Activated gamma-delta T cell treated with Interleukin-2 at 50 U/mL for 16 hours (primary cell): ENCODE results near the gene MTFP1.
"Not testable (repeated sequence)": the region's sequence is repeated elsewhere in the genome, so short reads cannot be mapped to it uniquely, and the experiment has no call there.

Experiments used
- DNase-seq: peaks from one replicate; pipeline ENCODE4 v3.0.0-alpha.2; 2020

MTFP1 gene

GRCh38 chr22:30455075-30455840, 29.7 kb downstream of the MTFP1 start:
- no peak for DNase-seq

GRCh38 chr22:30457981-30458380, 32.4 kb downstream of the MTFP1 start:
- no peak for DNase-seq

DNA sequence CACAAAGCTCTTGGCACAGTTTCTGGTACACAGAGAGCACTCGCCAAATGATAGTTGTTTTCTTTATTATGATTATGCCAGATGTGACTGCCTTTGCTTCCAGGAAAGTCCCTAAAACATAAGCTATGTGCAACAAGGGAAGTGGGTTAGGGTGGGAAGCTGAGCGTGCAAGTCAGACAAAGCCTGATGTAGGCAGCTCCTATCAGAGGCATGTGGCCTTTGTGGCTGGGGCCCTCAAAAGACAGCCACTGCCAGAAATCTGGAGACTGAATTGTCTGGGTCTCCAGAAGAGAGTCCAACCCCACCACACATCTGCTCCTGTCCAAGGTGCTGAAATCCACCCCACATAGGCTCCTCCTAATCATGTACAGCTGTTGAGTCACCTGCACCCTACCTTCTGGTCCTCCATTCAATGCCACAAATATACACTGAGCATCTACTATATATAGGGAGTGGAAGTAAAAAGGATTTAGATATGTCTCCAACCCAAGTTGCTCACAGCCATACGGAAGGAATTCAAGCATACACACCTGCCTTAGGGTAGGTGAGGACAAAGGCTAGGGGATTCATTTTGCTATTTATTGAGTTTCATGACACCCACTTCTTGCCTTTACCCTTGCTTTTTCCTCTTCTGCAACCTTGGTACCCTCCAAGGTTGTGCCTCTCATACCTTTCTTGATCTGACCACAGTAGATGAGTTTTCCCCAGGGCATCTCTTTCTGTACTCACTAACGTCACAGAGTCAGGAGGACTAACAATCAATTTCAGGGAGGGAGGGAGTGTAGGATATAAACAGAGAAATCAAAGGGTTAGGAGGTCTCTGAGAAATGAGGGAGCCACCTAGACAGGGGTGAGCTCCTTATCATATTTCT, 33.8 kb downstream of the MTFP1 start:
- DNase-seq, result no peak

DNA sequence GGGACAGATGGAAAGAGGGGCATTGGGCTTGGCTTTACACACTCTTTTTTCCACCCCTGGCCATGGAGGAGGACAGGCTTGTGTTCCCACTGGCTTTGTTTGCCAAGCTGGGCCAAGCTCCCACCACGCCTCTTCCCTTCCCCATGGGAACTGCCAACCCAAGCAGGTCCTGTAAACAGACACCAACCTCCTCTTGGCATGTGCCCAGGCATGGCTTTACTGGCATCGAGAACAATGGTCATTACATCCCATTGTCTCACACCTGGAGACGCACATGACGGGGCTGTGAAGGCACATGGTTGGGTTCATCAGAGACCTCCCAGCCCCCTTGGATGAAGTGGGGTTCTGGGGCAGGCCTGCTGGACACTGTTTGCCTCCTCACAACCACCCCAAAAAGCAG, 34.6 kb downstream of the MTFP1 start:
- no peak for DNase-seq

DNA sequence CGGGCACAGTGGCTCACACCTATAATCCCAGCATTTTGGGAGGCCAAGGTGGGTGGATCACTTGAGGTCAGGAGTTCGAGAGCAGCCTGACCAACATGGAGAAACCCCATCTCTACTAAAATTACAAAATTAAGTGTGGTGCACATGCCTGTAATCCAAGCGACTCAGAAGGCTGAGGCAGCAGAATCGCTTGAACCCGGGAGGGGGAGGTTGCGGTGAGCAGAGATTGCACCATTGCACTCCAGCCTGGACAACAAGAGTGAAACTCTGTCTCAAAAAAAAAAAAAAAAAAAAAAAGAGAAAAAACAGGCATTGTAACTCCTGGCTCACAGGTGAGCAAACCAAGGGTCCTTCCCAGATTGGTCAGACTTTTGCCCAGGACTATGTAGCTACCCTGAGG, 35.0 kb downstream of the MTFP1 start:
- DNase-seq, result not testable (repeated sequence)

GRCh38 chr22:30469165-30469564, 43.6 kb downstream of the MTFP1 start:
- no peak for DNase-seq

DNA sequence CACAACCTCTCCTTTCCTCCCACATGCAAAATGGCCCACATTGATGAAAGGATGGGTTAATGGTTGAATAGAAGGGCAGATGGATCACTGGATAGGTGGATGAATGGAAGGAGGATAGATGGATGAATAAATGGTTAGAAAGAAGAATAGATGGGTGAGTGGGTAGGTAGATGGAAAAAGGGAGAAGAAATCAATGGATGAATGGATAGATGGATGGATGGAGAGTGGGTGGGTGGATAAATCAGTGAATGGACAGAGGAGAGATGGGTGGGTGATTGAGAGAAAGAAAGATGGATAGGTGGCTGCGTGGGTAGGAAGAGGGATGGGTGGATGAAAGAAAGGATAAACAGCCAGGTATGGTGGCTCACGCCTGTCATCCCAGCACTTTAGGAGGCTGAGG, 45.1 kb downstream of the MTFP1 start:
- no peak for DNase-seq

DNA sequence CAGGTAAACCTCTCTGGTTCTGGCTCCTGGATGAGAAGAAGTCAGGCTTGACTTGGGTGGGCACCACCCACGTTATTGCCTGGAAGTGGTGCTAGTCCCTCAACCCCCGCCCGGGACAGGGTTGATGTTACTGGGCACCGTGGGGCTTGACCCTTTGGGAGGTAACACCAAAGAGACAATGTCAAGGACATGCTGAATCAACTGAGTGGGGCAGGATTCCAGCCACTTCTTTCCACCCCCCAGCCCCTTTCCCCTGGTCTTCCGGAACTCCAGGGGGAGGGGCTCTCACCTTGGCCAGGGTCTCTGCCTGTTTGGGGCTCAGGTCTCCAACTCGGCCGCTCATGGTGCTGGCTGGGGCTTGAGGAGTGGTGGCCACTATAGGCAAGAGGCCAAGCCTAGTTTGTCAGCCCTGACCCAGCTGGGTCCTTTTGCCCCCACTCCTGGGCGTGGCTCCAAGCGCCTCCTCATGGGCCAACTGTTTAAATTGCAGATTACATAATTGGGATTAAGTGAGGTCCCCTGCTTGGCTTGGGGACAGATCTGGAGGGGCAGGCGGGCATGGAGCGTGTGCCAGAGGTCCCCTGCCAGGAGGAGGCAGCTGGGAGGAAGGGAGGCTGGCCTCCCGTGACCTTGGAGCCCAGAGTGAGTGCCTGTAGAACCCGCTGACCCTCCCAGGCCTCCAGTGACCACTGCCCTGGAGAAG, 46.2 kb downstream of the MTFP1 start, which contains the start of gene SEC14L3:
TSS of gene SEC14L3 (minus strand) at position 402 of the 703 bp plus-strand sequence. CDS start at position 343, 59 bp downstream.
- DNase-seq, result no peak

- DNase-seq, result no peak
These were observed 47.6 kb downstream of the MTFP1 start for GRCh38 chr22:30472994-30473720.

DNA sequence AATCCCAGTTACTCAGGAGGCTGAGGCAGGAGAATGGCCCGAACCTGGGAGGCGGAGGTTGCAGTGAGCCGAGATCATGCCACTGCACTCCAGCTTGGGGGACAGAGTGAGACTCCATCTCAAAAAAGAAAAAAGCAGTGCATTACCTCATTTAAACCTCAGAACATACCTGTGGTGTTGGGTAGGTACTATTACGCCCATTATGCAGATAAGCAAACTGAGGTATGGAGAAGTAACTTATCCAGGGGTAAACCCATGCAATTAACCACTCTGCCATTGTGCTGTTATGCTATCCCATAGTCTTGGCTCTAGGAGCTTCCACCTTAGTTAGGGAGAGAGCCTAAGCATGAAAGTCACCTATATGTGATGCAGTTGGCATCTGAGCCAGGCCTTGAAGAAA, 48.6 kb downstream of the MTFP1 start:
- DNase-seq, result no peak

DNA sequence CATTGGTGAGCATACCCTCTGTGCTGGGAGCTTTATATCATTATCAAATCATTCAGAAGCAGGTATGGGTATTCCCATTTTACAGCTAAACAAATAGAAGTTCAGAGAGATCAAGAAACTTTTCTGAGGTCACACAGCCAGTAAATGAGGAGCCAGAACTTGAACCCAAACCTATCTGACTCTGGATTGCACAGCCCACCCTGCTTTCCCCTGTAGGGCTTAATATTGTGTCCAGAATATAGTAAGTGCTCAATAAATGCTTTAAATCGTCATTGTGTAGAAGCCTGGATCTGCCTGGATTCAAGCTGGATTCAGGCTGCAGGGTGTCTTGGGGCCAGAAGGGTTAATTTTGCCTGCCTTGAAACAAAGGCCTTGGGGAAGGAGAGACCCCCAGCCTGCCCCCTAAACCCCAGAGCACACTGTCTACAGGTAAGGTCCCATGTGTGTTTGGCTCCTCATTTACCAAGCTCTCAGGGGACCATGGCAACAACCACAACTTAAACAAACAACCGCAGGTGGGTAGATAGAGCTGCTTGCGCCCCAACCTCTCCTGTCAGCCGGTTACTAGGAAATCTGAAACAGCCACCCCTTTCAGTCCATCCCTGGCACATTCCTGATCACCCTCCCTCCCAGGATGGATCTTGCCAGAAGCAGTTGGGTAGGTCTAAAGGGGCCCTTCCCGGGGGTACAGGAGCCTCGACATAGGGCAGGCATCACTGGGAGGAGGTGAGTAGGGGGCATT, 49.3 kb downstream of the MTFP1 start:
- DNase-seq, result peak; percentile 20
